ENCODE results near the gene NCAPH2.

GRCh38 chr22:50564289-50564688 lies 56.3 kb downstream of the NCAPH2 start:
- no peak for TF ChIP-seq FOXK2 (IDR thresholded peaks at IDR 0.05)
- TF ChIP-seq ETV5 (CRISPR knock-in tag; IDR thresholded peaks at IDR 0.05; ENCODE audit: borderline replicate concordance), result no peak

All from HepG2 (cell line).